Astrocyte (in vitro differentiated cells and primary cell): ENCODE measurements around the gene DNAH14. TPM values are rescaled to one million over a fixed set of nuclear protein-coding genes. Genes with fewer than 3 reads are reported as not detected.

Source experiments
- DNase-seq: peaks from one replicate; pipeline ENCODE4 v3.0.0-alpha.2; 2010; ENCODE audit warnings: low read depth
- FAIRE-seq: peaks from 2 replicates; lab custom pipeline; 2011; peaks lifted over from hg19 to GRCh38; lab: Jason Lieb, UNC
- H2AFZ ChIP-seq: 2 replicates; pipeline ENCODE4 v1.6.0; 2012; ENCODE audit warnings: low read depth, low read length, inconsistent platforms
- H3K27ac ChIP-seq: 2 replicates; pipeline ENCODE4 v1.5.1; 2011; ENCODE audit warnings: low read depth, low read length, inconsistent platforms
- H3K27me3 ChIP-seq: 2 replicates; pipeline ENCODE4 v1.6.0; 2011; ENCODE audit warnings: low read length, inconsistent platforms; ENCODE audit not compliant: insufficient read depth
- H3K36me3 ChIP-seq: 2 replicates; pipeline ENCODE4 v1.5.1; 2011; ENCODE audit warnings: low read length, inconsistent platforms; ENCODE audit not compliant: insufficient read depth
- H3K4me1 ChIP-seq: 2 replicates; pipeline ENCODE4 v1.5.1; 2011; ENCODE audit warnings: low read length, inconsistent platforms; ENCODE audit not compliant: insufficient read depth
- H3K4me2 ChIP-seq: 2 replicates; pipeline ENCODE4 v1.6.0; 2012; ENCODE audit warnings: low read length, inconsistent platforms
- H3K4me3 ChIP-seq: 2 replicates; pipeline ENCODE4 v1.5.1; 2011; ENCODE audit warnings: low read depth, mild to moderate bottlenecking, low read length, inconsistent platforms; ENCODE audit not compliant: insufficient read depth
- H3K79me2 ChIP-seq: 2 replicates; pipeline ENCODE4 v1.6.0; 2012; ENCODE audit warnings: mild to moderate bottlenecking, low read length, inconsistent platforms; ENCODE audit not compliant: insufficient read depth
- H3K9ac ChIP-seq: 2 replicates; pipeline ENCODE4 v1.6.0; 2012; ENCODE audit warnings: mild to moderate bottlenecking, low read length, inconsistent platforms
- H3K9me3 ChIP-seq: 2 replicates; pipeline ENCODE4 v1.5.1; 2012; ENCODE audit warnings: low read depth, mild to moderate bottlenecking, low read length, inconsistent platforms; ENCODE audit not compliant: insufficient read depth
- H4K20me1 ChIP-seq: 2 replicates; pipeline ENCODE4 v1.6.0; 2012; ENCODE audit warnings: low read length, inconsistent platforms; ENCODE audit not compliant: insufficient read depth
- H3K27ac Mint-ChIP-seq: one replicate; pipeline ENCODE4 v1.8.0; 2021; ENCODE audit warnings: mild to moderate bottlenecking, mixed read lengths; ENCODE audit not compliant: unreplicated experiment
- H3K27me3 Mint-ChIP-seq: one replicate; pipeline ENCODE4 v1.8.0; 2021; ENCODE audit warnings: low read depth, mixed read lengths; ENCODE audit not compliant: unreplicated experiment
- H3K36me3 Mint-ChIP-seq: one replicate; pipeline ENCODE4 v1.8.0; 2021; ENCODE audit warnings: low read depth, mixed read lengths; ENCODE audit not compliant: unreplicated experiment
- H3K4me1 Mint-ChIP-seq: one replicate; pipeline ENCODE4 v1.8.0; 2021; ENCODE audit warnings: low read depth, mixed read lengths; ENCODE audit not compliant: unreplicated experiment
- H3K4me3 Mint-ChIP-seq: one replicate; pipeline ENCODE4 v1.8.0; 2021; ENCODE audit warnings: mild to moderate bottlenecking, moderate library complexity, mixed read lengths; ENCODE audit not compliant: unreplicated experiment
- H3K9me3 Mint-ChIP-seq: one replicate; pipeline ENCODE4 v1.8.0; 2021; ENCODE audit warnings: mild to moderate bottlenecking, mixed read lengths; ENCODE audit not compliant: unreplicated experiment
- EZH2 ChIP-seq: IDR thresholded peaks from 2 replicates; pipeline ENCODE4 v1.6.1; 2012; ENCODE audit warnings: mild to moderate bottlenecking, low read length, inconsistent platforms; ENCODE audit not compliant: insufficient read depth
- total RNA-seq: library from RNA; stranded (reverse); gene quantifications from 2 replicates; pipeline ENCODE4 v1.2.1, GENCODE V29; 2021
- TF ChIP-seq, protein P1 (sequence below): IDR thresholded peaks from 2 replicates; pipeline ENCODE4 v1.5.1; 2011; ENCODE audit warnings: low read depth, mild to moderate bottlenecking, inconsistent platforms, low read length, moderate library complexity; ENCODE audit not compliant: insufficient read depth

The DNAH14 gene
- total RNA-seq, 1 donor from 2014 or later: 21.2 TPM

DNA sequence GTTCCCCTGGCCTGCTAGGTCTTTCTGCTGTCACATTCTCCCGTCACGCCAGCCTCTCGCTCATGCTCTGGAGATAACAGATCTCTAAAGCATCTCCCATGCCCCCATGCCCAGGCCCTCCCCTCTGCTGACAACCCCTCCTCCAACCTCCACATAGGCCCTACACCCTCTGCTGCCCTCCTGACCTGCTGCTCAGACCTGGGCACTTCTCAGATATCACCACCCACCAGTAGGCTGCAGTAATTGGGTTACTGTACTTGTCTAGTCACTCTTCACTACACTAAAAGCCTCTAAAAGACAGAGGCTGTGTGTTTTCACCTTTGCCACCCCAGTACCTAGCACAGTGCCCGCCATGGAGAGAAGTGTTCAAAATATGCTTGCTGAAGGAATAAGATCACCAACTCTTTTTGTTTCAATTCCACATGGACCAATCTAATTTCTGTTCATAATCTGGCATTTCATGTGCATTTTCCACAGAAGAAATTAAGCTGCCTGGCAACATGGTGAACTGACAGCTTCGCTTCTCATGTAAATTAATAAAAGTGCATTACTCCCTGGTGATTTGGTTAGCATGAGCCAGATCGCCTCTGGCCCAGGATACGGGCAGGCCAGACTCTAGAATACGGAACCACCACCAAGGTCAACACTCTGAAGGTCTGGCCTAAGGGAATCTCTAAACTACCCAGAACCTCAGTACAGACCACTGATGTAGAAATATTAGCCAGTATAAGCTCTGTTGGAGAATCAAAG lies 477.7 kb downstream of the DNAH14 start:
- H4K20me1 ChIP-seq: peaks cover 7% of the 10 kb centered on the region
- H3K4me3 Mint-ChIP-seq: no peak overlapping the region
- no peak overlapping the region for H3K27ac Mint-ChIP-seq
- H3K27me3 ChIP-seq: no peaks in the 10 kb centered on the region
- FAIRE-seq: no peak
- H3K9me3 Mint-ChIP-seq: no peaks in the 10 kb centered on the region
- peaks cover 18% of the 10 kb centered on the region for H3K36me3 Mint-ChIP-seq
- no peak overlapping the region for H2AFZ ChIP-seq
- H3K27ac ChIP-seq: no peak overlapping the region
- DNase-seq: no peak
- H3K9ac ChIP-seq: no peak overlapping the region
- H3K36me3 ChIP-seq: peaks cover 42% of the 10 kb centered on the region
- TF ChIP-seq, protein P1, sequence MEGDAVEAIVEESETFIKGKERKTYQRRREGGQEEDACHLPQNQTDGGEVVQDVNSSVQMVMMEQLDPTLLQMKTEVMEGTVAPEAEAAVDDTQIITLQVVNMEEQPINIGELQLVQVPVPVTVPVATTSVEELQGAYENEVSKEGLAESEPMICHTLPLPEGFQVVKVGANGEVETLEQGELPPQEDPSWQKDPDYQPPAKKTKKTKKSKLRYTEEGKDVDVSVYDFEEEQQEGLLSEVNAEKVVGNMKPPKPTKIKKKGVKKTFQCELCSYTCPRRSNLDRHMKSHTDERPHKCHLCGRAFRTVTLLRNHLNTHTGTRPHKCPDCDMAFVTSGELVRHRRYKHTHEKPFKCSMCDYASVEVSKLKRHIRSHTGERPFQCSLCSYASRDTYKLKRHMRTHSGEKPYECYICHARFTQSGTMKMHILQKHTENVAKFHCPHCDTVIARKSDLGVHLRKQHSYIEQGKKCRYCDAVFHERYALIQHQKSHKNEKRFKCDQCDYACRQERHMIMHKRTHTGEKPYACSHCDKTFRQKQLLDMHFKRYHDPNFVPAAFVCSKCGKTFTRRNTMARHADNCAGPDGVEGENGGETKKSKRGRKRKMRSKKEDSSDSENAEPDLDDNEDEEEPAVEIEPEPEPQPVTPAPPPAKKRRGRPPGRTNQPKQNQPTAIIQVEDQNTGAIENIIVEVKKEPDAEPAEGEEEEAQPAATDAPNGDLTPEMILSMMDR: no peak
- no peak for TF ChIP-seq EZH2
- H3K27me3 Mint-ChIP-seq: no peaks in the 10 kb centered on the region
- no peak overlapping the region for H3K4me2 ChIP-seq
- no peaks in the 10 kb centered on the region for H3K4me1 Mint-ChIP-seq
- peaks cover 21% of the 10 kb centered on the region for H3K79me2 ChIP-seq
- H3K9me3 ChIP-seq: no peaks in the 10 kb centered on the region
- H3K4me3 ChIP-seq: no peak overlapping the region
- no peaks in the 10 kb centered on the region for H3K4me1 ChIP-seq

DNA sequence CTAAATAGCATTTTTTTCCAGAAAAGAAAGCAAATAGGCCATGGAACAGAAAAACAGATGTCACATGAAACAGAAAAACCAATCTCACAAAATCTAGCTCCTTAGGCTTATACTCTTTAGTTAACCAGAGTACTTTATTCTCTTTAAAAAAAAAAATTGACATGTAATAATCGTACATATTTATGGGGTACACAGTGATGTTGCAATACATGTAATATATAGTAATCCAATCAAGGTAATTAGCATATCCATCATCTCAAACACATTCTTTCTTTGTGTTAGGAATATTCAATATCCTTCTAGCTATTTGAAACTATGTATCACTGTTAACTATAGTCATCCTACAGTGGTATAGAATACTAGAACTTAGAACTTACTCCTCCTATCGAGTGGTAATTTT lies 478.3 kb downstream of the DNAH14 start:
- TF ChIP-seq, protein P1: no peak
- no peak for TF ChIP-seq EZH2
- Mint-ChIP-seq H3K9me3 (no peaks in the 10 kb centered on the region), H3K4me1 (peaks cover under 1% of the 10 kb centered on the region), H3K27ac (no peak overlapping the region), H3K27me3 (no peaks in the 10 kb centered on the region), H3K36me3 (peaks cover 18% of the 10 kb centered on the region), H3K4me3 (no peak overlapping the region)
- Histone ChIP-seq H3K27me3 (no peaks in the 10 kb centered on the region), H3K27ac (no peak overlapping the region), H3K79me2 (peaks cover 21% of the 10 kb centered on the region), H3K9ac (no peak overlapping the region), H4K20me1 (peaks cover 7% of the 10 kb centered on the region), H3K4me2 (no peak overlapping the region), H3K36me3 (peaks cover 46% of the 10 kb centered on the region), H3K4me3 (no peak overlapping the region), H3K9me3 (no peaks in the 10 kb centered on the region), H2AFZ (no peak overlapping the region), H3K4me1 (no peaks in the 10 kb centered on the region)
- no peak for DNase-seq
- no peak for FAIRE-seq

DNA sequence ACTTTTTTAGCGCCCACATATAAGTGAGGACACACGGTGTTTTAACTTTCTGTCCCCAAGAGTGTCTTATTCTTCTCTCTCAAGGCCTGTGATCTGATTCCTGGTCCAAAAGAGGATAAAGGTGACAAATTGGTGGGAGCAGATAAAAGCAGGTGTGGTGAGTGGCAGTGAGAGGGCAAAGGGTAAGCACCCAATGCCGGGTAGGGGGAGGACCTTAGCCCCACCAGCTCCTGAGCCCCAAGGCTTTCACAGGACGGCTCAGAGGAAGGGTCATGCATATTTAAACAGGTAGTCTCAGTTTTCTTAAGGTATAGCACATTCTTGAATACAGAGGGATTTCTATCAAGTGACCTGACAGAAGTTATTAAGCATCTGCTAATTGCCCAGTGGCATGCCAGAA lies 478.8 kb downstream of the DNAH14 start:
- no peaks in the 10 kb centered on the region for H3K9me3 ChIP-seq
- Mint-ChIP-seq H3K4me3 (no peak overlapping the region), H3K27ac (no peak overlapping the region), H3K4me1 (peaks cover 4% of the 10 kb centered on the region), H3K27me3 (no peaks in the 10 kb centered on the region), H3K36me3 (peaks cover 18% of the 10 kb centered on the region), H3K9me3 (no peaks in the 10 kb centered on the region)
- TF ChIP-seq EZH2: no peak
- TF ChIP-seq, protein P1: no peak
- no peaks in the 10 kb centered on the region for H3K27me3 ChIP-seq
- no peaks in the 10 kb centered on the region for H3K4me1 ChIP-seq
- no peak for DNase-seq
- H3K36me3 ChIP-seq: peaks cover 42% of the 10 kb centered on the region
- no peak overlapping the region for H2AFZ ChIP-seq
- peaks cover 21% of the 10 kb centered on the region for H3K79me2 ChIP-seq
- no peak for FAIRE-seq
- no peak overlapping the region for H3K4me3 ChIP-seq
- peaks cover 7% of the 10 kb centered on the region for H4K20me1 ChIP-seq
- no peak overlapping the region for H3K4me2 ChIP-seq
- H3K9ac ChIP-seq: no peak overlapping the region
- H3K27ac ChIP-seq: no peak overlapping the region
